Activated T-helper 1 cell treated with anti-CD3 and anti-CD28 coated beads, Interleukin-2, amount 50 U/mL, for 16 hours (primary cell): ENCODE results near the gene RIIAD1.
"Not testable (repeated sequence)": the region's sequence is repeated elsewhere in the genome, so short reads cannot be mapped to it uniquely, and the experiment has no call there.

Experiments
- DNase-seq, 2 donors: peaks; one replicate each; pipeline ENCODE4 v3.0.0-alpha.2; 2020; ENCODE audit warnings: low read depth in 1 of 2, low spot score in 1 of 2

Gene RIIAD1

GRCh38 chr1:151733126-151733525 is 11.8 kb downstream of the RIIAD1 start:
- DNase-seq = no peak

DNA sequence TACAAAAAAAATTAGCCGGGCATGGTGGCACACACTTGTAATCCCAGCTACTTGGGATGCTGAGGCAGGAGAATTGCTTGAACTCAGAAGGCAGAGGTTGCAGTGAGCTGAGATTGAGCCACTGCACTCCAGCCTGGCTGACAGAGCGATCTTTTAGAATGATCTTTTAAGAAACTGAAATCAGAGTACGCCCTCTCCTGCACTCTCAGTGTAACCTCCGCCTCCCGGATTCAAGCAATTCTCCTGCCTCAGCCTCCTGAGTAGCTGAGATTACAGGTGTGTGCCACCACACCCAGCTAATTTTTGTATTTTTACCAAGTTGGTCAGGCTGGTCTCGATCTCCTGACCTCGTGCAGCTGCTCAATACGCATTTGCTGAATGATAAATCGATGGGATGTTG is 12.7 kb downstream of the RIIAD1 start:
- not testable (repeated sequence) for DNase-seq

GRCh38 chr1:151737026-151737425 is 15.7 kb downstream of the RIIAD1 start:
- DNase-seq = no peak

- no peak for DNase-seq
These were observed 16.2 kb downstream of the RIIAD1 start for GRCh38 chr1:151737479-151737878.

DNA sequence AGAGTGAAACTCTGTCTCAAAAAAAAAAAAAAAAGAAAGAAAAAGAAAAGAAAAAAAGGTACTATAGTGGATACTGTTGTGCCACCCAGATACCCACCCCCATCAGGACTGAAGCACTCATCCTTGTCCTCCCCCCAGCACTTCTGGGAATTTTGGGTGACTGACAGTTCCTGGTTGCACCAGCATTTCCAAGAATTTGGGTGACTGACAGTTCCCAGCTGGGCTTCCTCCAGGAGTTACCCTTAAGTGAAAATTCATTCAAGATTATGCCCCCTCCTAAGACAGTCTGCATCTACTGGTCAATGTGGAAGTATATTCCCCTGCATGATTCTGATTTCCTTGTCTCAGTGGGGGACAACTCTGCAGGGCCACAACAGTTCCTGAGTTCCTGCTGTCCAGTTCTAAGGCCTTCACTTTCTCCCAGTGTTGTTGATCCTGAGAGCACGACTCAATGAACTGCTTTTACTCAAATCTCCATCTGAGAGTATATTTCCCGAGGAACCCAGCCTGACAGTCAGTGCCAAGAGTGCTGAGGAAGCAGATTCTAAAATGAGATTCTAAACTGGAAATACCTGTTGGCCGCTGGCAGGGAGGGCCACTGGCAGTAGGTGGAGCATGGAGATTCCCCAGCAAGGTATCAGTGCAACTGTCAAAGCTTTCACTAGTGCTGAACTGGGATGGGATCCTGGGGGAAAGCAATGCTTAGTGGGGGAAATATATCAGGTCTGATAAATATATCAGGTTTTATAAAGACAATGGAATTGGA is 18.5 kb downstream of the RIIAD1 start:
- DNase-seq = no peak

DNA sequence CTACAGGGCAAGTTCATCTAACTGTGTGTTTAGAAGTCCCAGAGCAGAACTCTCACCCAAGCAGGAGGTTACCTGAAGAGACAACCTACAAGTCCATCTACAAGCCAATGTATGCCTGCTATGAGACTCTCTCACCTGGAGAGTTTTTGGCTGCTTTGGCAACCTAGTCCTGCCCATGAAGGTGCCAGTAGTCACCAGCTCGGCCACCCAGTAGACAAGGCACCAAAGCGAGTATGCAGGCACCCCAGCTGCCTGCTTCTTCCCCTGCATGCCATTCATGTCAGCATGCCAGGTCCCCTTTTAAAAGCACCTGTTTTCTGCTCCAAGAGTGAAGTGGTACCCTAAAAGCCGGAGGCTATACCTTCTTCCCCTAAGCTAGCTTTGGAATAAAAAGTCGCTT is 20.2 kb downstream of the RIIAD1 start:
- DNase-seq = no peak

DNA sequence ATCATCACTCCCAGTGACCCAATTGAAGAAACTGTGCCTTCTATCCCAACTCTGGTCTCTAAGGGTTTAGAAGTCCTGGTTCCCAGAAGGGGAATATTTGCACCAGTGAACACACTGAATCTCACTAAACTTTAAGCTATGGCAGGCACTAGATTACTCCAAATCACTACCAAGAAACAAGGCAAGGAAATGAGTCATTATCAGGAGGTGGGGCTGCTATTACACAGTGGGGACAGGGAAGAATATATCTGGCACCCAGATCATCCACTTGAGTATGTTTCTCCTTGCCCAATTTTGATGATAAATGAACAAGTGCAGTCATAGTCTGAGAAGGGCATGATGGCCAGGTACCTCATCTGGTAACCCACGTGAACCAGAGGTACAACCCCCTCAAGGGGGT is 35.0 kb downstream of the RIIAD1 start:
- DNase-seq = no peak

DNA sequence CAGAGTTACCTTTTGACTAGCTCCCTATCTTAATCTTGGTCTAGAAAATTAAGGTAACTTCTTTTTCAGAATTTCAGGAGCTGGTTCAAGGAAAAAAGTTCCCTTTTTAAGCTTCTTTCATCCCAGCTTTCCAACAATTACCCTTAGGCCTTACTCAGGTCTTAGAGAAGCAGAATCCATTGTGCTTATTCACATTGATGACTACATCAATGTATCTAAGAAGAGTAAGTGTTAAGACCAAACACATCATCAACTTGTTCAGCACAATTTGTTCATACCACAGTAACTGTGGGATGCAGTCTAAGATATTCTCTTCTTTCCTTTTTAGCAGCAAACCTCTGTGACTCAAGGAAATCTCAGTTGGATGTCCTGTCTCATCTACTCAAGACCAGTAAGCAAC is 37.9 kb downstream of the RIIAD1 start:
- no peak for DNase-seq

DNA sequence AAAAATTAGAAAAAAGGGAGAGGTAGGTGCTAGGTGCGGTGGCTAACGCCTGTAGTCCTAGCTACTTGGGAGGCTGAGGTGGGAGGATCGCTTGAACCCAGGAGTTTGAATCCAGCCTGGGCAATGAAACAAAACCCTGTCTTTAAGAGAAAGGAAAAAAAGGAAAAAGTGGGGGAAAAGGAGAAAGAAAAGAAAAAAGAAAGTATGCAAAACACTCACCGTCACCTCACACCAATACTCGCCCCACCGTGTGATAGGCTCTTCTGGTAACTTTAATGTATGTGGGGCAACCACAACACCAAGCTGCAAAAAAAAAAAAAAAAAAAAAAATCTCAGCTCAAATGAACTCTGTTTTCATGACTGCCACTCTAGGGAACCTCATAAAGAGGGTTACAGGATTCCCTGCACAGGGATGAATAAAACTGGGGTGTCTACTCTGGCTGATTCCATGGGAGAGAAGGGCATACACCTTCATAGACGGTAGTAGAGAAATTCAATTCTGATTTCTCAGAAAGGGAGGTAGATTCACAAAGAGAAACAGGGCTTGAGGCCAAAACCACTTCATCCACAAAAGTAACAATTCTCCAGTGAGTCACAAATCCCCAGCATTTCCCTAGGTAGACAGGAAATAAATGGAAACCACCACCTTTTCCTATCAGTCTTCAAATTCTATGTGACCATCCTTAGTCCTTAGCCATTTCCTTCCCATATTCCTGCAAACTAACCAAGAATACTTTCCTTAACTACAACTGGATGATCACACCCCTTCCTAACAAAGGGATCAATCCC is 39.5 kb downstream of the RIIAD1 start:
- no peak for DNase-seq

DNA sequence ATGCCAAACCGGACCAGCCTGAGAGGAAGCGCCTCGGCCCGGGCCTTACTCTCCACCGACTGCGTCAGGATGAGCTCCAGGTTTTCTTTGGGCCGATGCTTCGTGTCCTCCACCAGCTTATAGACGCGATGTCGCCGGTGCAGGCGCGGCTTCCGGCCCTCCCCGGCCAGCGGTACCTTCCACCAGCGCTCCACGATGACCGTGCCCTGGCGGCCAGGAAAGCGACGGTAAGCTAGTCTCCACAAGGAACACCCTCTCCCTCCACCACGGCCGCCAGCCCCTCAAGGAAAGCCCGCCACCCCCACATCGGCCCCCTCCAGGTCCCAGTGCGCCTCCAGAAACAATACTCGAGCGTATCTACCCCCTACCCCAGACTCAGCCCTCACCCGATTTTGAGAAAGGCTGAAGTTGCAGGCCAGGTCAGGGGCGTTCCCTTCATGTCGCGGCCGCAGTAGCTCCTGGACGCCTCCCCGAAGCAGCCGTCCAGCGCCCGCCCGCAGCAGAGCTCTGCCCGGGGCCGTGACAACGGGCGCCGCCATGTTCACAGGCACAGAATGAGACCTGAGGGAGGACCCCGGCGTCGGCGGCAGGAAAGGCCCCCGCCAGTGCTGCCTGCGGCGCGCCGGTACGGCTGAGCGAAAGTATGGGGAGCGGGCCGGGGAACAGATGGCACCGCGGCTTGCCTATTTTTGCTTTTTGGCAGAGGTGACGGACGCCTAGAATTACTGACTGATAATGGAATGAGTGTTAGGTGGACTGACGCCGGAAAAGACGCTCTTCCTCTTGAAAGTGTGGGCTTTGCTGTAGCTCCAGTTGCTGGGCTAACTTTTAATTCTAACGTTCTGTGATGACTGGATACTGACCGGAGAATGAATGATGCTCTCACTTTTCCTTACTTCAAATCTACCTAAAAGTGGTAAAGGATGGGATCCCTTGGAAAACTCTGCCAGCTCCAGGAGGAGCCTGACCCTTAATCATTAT is 41.9 kb downstream of the RIIAD1 start, which contains the start of gene MRPL9:
TSS of gene MRPL9 (minus strand) at position 556 of the 981 bp plus-strand sequence. CDS start at position 539, 17 bp downstream.
- DNase-seq = peak; percentile 67 to 75

GRCh38 chr1:151763990-151764389 is 42.7 kb downstream of the RIIAD1 start:
- no peak for DNase-seq

- not testable (repeated sequence) for DNase-seq
These were observed 47.2 kb downstream of the RIIAD1 start for GRCh38 chr1:151768351-151769066.

- not testable (repeated sequence) for DNase-seq
These were observed 47.9 kb downstream of the RIIAD1 start for GRCh38 chr1:151769270-151769669.

GRCh38 chr1:151773702-151774101 is 52.4 kb downstream of the RIIAD1 start:
- no peak for DNase-seq

DNA sequence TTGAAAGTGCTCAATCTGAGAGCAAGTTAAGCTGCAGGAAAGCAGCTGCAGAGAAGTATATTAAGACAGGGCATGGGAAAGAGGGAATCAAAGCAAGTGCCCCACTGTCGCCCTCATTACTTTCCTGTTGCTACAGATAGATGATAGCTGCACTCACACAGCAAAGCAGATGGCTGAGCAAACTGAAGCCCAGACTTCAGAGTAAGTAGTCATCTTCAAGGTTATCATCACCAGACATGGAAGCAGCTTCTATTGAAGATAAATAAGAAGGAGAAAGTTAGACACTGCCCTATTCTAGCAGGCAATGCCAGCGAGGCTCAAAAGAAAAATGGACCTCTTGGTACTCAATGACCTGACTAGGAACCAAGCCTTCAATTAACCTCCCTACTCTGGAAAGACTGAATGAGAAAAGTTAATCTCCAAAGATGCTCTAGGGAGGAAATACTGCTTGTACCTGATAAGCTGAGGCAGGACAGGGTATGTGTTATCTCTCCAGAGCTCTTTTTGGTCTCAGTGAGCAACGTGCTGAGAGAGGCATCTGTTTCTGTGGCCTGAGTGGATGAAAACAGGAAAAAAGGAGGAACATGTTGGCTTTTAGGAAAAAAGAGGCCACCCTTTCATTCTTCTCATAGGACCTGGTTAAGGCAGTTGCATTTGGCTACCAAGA is 53.1 kb downstream of the RIIAD1 start:
- no peak for DNase-seq

GRCh38 chr1:151775894-151776664 is 54.8 kb downstream of the RIIAD1 start:
- DNase-seq = no peak

- no peak for DNase-seq
These were observed 55.3 kb downstream of the RIIAD1 start for GRCh38 chr1:151776665-151777062.

DNA sequence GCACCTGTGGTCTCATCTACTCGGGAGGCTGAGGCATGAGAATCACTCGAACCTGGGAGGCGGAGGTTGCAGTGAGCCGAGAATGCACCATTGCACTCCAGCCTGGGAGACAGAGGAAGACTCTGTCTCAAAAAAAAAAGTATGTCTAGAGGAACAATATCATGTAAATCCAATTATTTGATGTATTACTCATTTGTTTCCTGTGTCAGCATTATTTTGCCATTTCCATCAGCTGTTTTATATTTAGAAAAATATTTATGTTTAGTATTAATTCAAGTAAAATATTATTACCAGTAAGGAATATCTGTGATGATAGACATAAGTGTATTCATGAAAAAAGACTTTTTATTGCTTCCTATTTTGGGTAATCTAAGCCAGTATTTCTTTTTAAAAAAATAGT is 56.0 kb downstream of the RIIAD1 start:
- DNase-seq = no peak
